HG02798 (cell line): ENCODE results near the gene NHERF1.

Experiments
- ATAC-seq: cut with Tn5 transposase; IDR thresholded peaks from one replicate; pipeline ENCODE4 v1.9.1; 2021; ENCODE audit warnings: mild to moderate bottlenecking; ENCODE audit not compliant: unreplicated experiment, poor library complexity

The NHERF1 gene

DNA sequence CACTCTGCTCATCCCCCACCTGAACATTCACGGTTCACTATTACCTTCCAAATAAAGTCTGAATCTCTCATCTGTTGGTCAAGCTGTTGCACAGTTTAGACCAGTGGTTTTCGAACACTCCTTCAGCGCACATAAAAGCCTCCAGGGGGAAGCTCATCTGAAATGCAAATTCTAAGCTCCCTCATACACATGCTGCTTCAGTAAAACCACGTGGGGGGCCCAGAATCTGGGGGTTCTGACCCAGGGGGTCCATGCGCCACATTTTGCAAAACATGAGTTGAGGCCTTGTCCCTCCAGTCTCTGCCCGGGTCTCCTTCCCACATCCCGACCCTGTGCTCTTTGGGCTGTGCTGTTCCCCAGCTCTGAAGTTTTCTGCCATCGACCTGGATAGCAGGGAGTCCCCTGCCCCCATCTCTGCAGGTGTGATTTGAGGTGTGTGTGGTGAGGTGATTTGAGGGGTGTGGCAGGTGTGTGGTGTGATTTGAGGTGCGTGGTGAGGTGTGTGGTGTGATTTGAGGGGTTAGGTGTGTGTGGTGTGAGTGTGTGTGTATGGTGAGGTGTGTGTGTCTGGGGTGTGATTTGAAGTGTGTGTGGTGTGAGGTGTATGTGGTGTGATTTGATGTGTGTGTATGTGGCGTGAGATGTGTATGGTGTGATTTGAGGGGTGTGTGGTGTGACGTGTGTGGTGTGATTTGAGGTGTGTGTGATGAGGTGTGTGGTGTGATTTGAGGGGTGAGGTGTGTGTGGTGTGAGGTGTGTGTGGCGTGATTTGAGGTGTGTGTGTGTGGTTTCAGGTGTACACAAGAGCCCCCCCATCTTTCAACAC lies 16.2 kb upstream of the NHERF1 start:
- no peak for ATAC-seq

- ATAC-seq, result no peak
Observed at GRCh38 chr17:74733365-74734122, 14.9 kb upstream of the NHERF1 start.

DNA sequence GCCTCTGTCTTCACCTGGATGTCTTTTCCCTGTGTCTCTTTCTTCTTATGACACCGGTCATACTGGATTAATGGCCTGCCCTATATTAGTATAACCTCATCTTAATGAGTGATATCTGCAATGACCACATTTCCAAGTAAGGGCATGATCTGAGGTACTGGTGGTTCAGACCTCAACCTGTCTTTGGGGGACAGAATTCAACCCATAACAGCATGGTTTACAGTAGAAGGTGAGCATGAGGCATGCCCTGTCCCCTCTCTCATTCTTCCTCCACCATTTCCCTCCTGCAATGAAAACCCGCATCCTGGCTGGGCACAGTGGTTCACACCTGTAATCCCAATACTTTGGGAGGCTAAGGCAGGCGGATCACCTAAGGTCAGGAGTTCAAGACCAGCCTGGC lies 14.2 kb upstream of the NHERF1 start:
- ATAC-seq, result no peak

DNA sequence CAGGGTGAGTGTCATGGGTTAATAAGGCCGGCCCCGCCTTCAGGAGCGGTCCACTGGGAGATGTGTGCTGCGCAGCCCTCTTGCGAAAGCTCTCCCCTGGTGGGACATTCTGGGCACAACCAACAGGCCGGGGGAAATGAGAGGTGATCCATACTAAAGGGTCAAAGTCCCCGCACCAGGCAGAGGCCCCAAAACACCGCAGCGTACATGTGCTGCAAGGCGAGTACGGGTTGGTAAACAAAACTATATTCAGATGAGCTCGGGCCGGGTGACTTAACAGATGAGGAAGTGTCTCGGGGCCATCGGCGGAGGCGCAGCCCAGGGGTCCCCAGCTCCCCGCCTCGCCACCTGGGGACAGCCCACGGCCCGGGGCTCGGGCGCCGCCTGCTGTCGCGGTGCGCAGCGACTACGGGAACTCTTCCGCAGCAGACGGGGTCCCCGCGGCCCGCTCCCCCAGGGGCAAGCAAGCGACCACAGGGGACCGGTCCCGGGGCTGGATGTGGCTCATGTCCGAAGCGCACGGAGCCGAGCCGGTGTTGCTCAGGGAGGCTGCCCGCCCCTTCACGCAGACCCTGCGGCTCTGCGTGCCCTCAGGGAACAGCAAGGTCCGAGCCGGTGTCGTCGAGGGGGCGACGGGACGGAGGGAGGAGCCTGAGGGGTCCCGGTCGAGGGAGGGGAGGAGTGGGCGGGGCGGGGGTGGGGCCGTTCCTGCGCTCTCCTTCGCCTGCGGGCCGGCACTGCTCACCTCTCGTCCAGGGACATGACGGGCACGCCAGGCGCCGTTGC lies 11.7 kb upstream of the NHERF1 start, which contains the start of gene RAB37:
Gene RAB37 (plus strand): TSS at position 744 of the 786 bp plus-strand sequence. CDS start 17 bp downstream, at position 761.
- ATAC-seq, result peak; percentile 38

DNA sequence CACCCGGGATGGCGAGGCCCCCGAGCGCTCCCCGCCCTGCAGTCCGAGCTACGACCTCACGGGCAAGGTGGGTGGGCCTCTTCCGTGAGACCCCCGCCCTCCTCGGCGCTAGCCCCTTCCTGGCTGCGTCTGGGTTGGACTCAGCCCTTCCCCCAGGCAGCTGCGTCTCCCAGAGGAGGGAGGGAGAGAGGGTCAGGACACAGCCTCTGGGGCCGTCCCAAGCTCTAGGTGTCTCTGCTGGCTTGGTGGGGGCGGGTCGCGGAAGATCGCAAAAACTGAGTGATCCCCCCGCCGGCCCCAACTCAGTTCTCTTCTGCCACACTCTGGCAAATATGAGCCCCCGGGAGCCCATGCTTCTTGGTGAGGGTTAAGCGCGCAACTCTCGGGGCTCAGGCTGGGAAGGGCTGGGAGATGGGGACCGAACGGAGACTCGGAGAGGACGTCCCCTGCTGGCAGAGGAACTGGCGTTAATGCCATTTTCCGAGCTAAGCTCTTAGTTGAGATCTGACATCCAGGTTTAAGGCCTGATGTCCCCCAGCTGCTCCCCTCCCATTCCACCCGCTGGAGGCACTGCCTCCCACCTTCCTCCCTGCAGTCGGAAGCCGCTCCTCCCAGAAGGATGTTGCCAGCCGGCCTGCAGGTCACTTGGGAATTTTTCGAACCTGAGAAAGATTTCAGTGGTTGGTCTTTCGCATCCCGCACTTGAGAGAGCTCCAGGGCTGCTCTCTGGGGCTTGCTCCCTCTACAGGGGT lies 11.0 kb upstream of the NHERF1 start:
- peak; percentile 2 for ATAC-seq

GRCh38 chr17:74738051-74738996 lies 10.1 kb upstream of the NHERF1 start:
- peak; percentile 47 for ATAC-seq

DNA sequence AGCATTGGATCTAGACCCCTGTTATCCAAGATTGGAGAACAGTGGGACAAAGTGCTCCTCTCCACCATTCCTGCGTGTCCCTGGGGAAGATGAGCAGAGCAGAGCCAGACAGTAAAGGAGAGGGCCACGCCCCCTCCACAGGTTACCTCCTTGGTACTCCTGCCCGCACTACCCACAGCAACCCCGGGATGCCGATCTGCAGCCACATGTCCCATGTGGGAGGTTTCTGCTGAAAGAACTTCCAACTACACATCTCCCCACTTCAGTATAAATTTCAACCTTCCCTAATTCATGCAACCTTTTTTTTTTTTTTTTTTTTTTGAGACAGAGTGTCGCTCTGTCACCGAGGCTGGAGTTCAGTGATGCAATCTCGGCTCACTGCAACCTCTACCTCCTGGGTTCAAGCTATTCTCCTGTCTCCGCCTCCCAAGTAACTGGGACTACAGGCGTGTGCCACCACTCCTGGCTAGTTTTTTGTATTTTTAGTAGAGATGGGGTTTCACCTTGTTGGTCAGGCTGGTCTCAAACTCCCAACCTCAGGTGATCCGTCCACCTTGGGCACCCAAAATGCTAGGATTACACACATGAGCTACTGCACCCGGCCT lies 9.1 kb upstream of the NHERF1 start:
- no peak for ATAC-seq

DNA sequence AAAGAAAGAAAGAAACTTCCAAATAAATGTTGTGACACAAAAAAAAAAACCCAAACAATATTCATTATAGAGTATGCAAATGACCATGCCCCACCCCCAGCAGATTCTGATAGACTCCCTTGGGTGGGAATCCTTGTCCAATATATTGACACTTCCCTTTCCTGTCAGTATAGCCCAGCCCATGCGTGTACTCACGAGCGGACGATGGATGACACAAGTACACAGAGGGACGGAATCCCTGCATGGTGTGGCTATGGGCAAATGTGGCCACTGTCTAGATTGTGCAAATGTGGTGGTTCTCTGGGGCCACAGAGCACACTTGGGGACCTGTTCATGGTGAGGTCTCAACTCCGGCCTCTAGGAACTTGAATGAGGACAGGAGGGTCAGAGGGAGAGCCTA lies 8.3 kb upstream of the NHERF1 start:
- ATAC-seq, result no peak

- ATAC-seq, result no peak
Observed at GRCh38 chr17:74740641-74741387, 7.6 kb upstream of the NHERF1 start.

- ATAC-seq, result peak; percentile 35
Observed at GRCh38 chr17:74742153-74742515, 6.3 kb upstream of the NHERF1 start.

- ATAC-seq, result no peak
Observed at GRCh38 chr17:74742978-74743545, 5.4 kb upstream of the NHERF1 start.

DNA sequence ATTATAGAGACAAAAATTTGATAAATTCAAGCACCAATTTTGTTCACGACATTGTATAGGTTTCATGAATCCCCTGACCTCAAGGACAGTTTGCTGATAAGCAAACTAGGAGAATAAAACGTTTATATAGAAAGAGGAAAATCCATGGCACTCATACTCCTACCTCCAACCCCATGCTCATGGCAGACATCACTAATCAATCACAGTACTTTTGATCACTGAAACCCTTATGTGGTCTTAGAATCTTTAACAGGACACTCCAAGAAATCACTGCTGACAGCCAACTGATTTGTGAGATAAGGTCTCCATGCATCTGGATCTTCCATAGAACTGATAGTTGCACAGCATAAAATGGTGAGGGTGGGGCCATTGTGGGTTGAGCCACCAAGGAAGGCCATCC lies 4.7 kb upstream of the NHERF1 start:
- no peak for ATAC-seq

- no peak for ATAC-seq
Observed at GRCh38 chr17:74744349-74744713, 4.1 kb upstream of the NHERF1 start.

GRCh38 chr17:74744714-74745547 lies 3.5 kb upstream of the NHERF1 start:
- ATAC-seq, result no peak

- no peak for ATAC-seq
Observed at GRCh38 chr17:74745548-74746177, 2.8 kb upstream of the NHERF1 start.

DNA sequence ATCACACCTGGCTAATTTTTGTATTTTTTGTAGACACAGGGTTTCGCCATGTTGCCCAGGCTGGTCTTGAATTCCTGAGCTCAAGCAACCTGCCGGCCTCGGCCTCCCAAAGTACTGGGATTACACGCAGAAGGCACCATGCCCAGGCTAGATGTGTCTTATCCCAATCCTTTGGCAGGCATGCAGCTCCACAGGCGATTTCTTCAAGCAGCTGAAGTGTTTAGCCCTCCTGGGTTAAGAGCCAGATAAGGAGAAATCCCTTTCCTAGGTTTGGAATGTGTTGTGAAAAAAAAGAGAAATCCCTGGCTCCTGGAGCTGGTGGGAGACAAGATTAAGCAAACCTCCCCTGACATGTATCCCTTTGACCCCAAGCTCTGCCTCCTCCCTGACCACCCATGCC lies 2.1 kb upstream of the NHERF1 start:
- ATAC-seq, result no peak
